Testis (tissue), 3 donors: ENCODE data around the gene ALOX5AP. TPM values are rescaled to one million over a fixed set of nuclear protein-coding genes. Genes with fewer than 3 reads are reported as not detected.

Source experiments
- DNase-seq: peaks from one replicate; pipeline ENCODE4 v3.0.0-alpha.2; 2019
- H3K27ac ChIP-seq, 2 donors: fragments of 200-600 bp; sonication (generic); one replicate each; pipeline ENCODE4 v1.5.1; 2019
- H3K27me3 ChIP-seq: fragments of 200-600 bp; sonication (generic); one replicate; pipeline ENCODE4 v1.5.1; 2019
- H3K36me3 ChIP-seq: fragments of 200-600 bp; sonication (generic); one replicate; pipeline ENCODE4 v1.5.1; 2017; ENCODE audit warnings: low read depth; ENCODE audit errors: missing control alignments
- H3K4me1 ChIP-seq: fragments of 200-600 bp; sonication (generic); one replicate; pipeline ENCODE4 v1.5.1; 2019
- H3K4me3 ChIP-seq, 2 donors: fragments of 200-600 bp; sonication (generic); one replicate each; pipeline ENCODE4 v1.5.1; 2017 to 2019
- H3K9me3 ChIP-seq: fragments of 200-600 bp; sonication (generic); one replicate; pipeline ENCODE4 v1.5.1; 2017
- POLR2A ChIP-seq: fragments of 450-650 bp; IDR thresholded peaks from one replicate; pipeline ENCODE4 v1.6.1; 2017; ENCODE audit warnings: antibody characterized with exemption, mild to moderate bottlenecking, moderate library complexity
- WGBS, 2 donors: methylation state at CpG; one replicate each; pipeline ENCODE4 v1.1.5; 2018; 5-methylcytosine and 5-hydroxymethylcytosine counted together
- intact Hi-C: fragments of 100-400 bp; cut with DNase I; formaldehyde crosslinking; loops from one replicate; pipeline ENCODE4 v1.15.1; 2023; ENCODE audit warnings: low total_unique reads
- polyA plus RNA-seq: library from polyadenylated mRNA; stranded (reverse); fragments of 350-450 nt; fragmentation: Illumina TruSeq; extraction: RNeasy Lipid Tissue Mini Kit (QIAGEN cat#74804); gene quantifications from one replicate; pipeline ENCODE4 v1.2.3, GENCODE V29; 2014; ENCODE audit warnings: low read depth, low replicate concordance; ENCODE audit not compliant: insufficient read depth
- total RNA-seq, 2 donors: library from RNA; depleted of rRNA; stranded (reverse); fragments of >200 nt; gene quantifications; one replicate each; pipeline ENCODE4 v1.2.3, GENCODE V29; 2016
- TF ChIP-seq, protein P1 (sequence below), 3 experiments: fragments of 450-650 bp in 2 of 3; fragments of 200-600 bp in 1 of 3; sonication (generic) in 1 of 3; IDR thresholded peaks; one replicate each; pipeline ENCODE4 v1.5.1; 2016 to 2019; ENCODE audit warnings: antibody characterized with exemption in 3 of 3, mild to moderate bottlenecking in 2 of 3, moderate library complexity in 1 of 3

ALOX5AP gene
- total and polyA plus RNA-seq, 3 donors from 2014 or later = 2.5 to 13.4 (median 7.3) TPM

DNA sequence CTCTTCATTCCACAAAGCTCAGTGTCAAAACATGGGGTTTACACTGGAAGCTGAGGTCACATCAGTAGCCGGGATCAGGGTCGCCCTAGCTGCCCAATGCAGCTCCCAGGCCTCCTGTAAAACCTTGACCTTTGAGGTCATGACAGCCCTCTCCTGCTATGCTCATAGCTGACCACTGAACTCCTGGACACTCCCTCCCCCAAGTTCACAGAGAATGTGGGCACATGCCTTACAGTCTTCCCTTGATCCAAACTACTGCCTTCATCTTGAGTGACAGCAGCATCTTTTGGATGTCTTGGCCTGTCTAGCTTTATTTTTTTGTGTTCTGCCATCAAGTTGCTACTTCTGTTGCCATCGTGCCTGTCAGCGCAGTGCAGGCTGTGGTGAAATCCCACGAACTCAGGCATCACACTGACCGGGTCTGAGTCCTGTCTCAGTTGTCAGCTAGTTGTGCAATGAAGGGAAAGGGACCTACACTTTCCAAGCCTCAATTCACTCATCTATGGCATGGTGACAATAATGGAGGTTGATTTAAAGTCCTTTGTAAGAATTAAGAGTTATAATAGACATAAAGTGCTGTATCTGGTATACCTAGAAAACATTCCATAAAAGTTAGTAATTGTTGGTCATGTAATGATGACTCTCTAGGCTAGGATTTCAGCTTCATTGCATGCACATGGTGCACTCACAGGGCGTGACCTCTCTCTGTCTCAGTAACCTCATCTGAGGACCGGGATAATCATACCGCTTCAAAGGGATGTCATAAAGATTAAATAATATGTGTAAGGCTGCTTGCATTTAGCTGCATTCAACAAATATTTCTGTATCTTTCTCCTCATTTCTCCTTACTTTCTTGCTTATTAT, 16.4 kb upstream of the ALOX5AP start:
- 85 to 86% methylated on average over 9 of the region's 9 CpGs for WGBS, 2 donors
- no peak overlapping the region for H3K27ac ChIP-seq
- no peaks in the 10 kb centered on the region for H3K9me3 ChIP-seq
- TF ChIP-seq, protein P1, sequence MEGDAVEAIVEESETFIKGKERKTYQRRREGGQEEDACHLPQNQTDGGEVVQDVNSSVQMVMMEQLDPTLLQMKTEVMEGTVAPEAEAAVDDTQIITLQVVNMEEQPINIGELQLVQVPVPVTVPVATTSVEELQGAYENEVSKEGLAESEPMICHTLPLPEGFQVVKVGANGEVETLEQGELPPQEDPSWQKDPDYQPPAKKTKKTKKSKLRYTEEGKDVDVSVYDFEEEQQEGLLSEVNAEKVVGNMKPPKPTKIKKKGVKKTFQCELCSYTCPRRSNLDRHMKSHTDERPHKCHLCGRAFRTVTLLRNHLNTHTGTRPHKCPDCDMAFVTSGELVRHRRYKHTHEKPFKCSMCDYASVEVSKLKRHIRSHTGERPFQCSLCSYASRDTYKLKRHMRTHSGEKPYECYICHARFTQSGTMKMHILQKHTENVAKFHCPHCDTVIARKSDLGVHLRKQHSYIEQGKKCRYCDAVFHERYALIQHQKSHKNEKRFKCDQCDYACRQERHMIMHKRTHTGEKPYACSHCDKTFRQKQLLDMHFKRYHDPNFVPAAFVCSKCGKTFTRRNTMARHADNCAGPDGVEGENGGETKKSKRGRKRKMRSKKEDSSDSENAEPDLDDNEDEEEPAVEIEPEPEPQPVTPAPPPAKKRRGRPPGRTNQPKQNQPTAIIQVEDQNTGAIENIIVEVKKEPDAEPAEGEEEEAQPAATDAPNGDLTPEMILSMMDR (IDR thresholded peaks at IDR 0.05) = no peak
- TF ChIP-seq POLR2A = no peak
- no peaks in the 10 kb centered on the region for H3K27me3 ChIP-seq
- intact Hi-C loops = no loop called here
- DNase-seq = no peak
- H3K4me1 ChIP-seq = no peaks in the 10 kb centered on the region
- no peak overlapping the region for H3K4me3 ChIP-seq
- H3K36me3 ChIP-seq = no peaks in the 10 kb centered on the region

DNA sequence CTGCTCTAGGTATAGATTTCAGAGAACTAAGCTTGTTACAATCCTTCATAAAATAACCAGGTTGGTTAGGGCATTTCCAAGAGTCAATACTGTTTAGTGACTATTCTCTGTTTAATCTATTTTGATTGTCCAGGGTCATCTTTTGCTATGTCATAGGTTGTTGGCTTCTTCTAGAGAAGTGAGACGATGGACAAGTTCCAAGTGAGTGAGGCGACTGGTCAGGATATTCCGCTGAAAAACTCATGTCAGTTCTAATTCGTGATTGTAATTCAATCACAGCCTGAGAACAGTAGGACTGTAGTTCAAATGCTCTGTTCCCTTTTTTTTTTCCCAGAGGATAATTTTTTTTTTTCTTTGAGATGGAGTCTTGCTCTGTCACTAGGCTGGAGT, 15.8 kb upstream of the ALOX5AP start:
- no peaks in the 10 kb centered on the region for H3K4me1 ChIP-seq
- H3K36me3 ChIP-seq = no peaks in the 10 kb centered on the region
- no peak for DNase-seq
- H3K27ac ChIP-seq = no peak overlapping the region
- TF ChIP-seq, protein P1 (IDR thresholded peaks at IDR 0.05) = no peak
- no peak for TF ChIP-seq POLR2A
- H3K27me3 ChIP-seq = no peaks in the 10 kb centered on the region
- no peaks in the 10 kb centered on the region for H3K9me3 ChIP-seq
- intact Hi-C loops = no loop called here
- H3K4me3 ChIP-seq = no peak overlapping the region
- WGBS, 2 donors = 87 to 88% methylated on average over 4 of the region's 4 CpGs

DNA sequence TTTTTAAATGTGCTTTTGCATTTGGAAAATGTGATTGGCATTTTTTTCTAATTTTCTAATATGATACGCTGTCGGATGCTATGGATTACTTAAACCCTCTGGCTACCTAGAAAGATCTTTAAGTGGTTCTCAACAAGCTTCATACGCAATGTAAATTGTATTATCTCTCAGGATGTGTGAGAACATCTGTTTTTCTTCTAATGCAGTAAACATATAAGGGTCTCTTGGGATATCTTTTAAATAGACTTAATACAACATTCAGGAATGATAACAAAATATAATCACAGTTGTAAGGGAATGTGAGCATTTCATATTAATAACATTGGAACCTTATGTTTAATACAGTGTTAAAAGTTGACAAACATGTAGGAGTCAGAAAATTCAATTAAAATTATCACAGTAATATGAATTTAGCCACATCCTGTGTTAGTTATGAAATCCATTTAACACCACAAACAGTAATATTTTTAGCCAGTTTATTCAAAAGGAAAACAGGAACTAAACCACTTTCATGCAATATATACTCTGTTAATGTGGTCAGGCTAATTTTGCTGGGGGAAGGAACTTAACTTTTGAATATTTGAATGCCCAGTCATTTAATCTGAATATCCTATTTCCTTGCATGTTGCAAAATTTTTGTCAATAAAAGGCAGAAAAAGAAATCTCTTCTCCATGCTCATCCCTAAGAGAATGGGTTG, 15.0 kb upstream of the ALOX5AP start:
- 90 to 93% methylated on average over 3 of the region's 3 CpGs for WGBS, 2 donors
- intact Hi-C loops = no loop called here
- Histone ChIP-seq H3K27me3 (no peaks in the 10 kb centered on the region), H3K27ac (no peak overlapping the region), H3K9me3 (no peaks in the 10 kb centered on the region), H3K36me3 (no peaks in the 10 kb centered on the region), H3K4me3 (no peak overlapping the region), H3K4me1 (no peaks in the 10 kb centered on the region)
- DNase-seq = no peak
- TF ChIP-seq, protein P1 (IDR thresholded peaks at IDR 0.05) = no peak
- no peak for TF ChIP-seq POLR2A

DNA sequence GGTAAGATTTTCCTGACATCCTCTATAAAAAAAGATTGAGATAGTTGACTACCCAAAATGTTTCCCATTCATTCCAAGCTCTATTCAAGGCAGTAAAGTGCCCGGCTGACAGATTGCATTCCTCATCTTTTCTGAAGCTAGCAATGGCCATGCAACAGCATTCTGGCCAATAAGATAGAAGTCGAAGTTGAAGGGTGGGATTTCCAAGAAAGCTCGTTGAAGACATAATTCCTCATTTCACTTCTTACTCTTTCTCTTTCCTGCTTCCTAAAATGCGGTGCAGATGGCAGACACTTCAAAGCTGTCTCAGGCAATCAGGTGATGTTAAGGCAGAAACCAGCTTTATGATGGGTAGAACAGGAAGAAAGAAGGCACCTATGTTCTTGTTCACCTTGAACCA, 13.4 kb upstream of the ALOX5AP start:
- Histone ChIP-seq H3K27ac (no peak overlapping the region), H3K27me3 (no peaks in the 10 kb centered on the region), H3K4me1 (no peaks in the 10 kb centered on the region), H3K4me3 (no peak overlapping the region), H3K36me3 (no peaks in the 10 kb centered on the region), H3K9me3 (no peaks in the 10 kb centered on the region)
- TF ChIP-seq, protein P1 (IDR thresholded peaks at IDR 0.05) = no peak
- TF ChIP-seq POLR2A = no peak
- no peak for DNase-seq
- WGBS, 2 donors = 91 to 96% methylated on average over 4 of the region's 4 CpGs
- intact Hi-C loops = no loop called here
